ENCODE results near the gene GPATCH4.

The GPATCH4 gene

GRCh38 chr1:156595016-156595415 is 6.3 kb downstream of the GPATCH4 start:
- no peak overlapping the region for H3K4me3 ChIP-seq
- no peak overlapping the region for H3K27ac ChIP-seq
- TF ChIP-seq CTCF (IDR thresholded peaks at IDR 0.05) = no peak
- no peak for DNase-seq (ENCODE audit: low spot score)

GRCh38 chr1:156594190-156594589 is 7.1 kb downstream of the GPATCH4 start:
- Histone ChIP-seq H3K4me3 (no peak overlapping the region), H3K27ac (no peak overlapping the region)
- no peak for TF ChIP-seq CTCF (IDR thresholded peaks at IDR 0.05)
- DNase-seq (ENCODE audit: low spot score) = no peak

- DNase-seq (ENCODE audit: low spot score) = no peak
- no peak overlapping the region for H3K27ac ChIP-seq
- H3K4me3 ChIP-seq = no peak overlapping the region
- TF ChIP-seq CTCF (IDR thresholded peaks at IDR 0.05) = no peak
Measured at GRCh38 chr1:156593661-156593989, 7.7 kb downstream of the GPATCH4 start.

DNA sequence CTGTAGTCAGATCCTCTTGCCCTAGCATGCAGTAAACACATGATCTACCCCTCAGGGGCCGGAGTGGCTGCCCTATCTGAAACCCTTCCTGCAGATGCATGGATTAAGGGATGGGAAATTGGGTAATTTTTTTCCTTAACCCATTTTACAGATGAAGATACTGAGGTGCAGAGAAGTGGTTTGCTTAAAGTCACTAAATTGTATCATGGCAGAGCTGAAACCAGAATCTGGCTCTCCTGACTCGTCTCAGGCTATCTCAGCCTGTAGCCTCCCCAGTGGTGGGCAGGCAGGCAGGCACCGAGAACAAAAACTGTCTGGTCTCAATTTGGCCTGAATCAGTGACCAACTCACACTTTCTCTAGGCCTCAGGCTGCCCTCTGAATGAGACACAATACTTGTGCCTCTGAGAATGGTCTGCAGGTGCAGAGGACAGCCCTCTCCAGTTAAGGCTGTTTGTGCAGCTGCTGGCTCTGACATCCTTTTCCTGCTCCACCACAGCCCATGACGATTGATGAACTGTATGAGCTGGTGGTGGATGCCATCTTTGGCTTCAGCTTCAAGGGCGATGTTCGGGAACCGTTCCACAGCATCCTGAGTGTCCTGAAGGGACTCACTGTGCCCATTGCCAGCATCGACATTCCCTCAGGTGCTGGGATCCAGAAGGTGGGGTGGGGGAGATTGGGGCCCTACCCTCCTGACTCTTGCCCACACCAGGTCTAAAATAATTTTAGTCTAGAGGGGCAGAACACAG is 8.2 kb downstream of the GPATCH4 start:
- Histone ChIP-seq H3K4me3 (no peak overlapping the region), H3K27ac (peak overlapping the region in 1 of 2 donors; percentile 88)
- no peak for TF ChIP-seq CTCF (IDR thresholded peaks at IDR 0.05)
- no peak for DNase-seq (ENCODE audit: low spot score)

- no peak for DNase-seq (ENCODE audit: low spot score)
- Histone ChIP-seq H3K4me3 (peak overlapping the region; percentile 89), H3K27ac (peak overlapping the region; percentile 81 to 88)
- TF ChIP-seq CTCF (IDR thresholded peaks at IDR 0.05) = no peak
Measured at GRCh38 chr1:156592158-156592909, 8.9 kb downstream of the GPATCH4 start.

DNA sequence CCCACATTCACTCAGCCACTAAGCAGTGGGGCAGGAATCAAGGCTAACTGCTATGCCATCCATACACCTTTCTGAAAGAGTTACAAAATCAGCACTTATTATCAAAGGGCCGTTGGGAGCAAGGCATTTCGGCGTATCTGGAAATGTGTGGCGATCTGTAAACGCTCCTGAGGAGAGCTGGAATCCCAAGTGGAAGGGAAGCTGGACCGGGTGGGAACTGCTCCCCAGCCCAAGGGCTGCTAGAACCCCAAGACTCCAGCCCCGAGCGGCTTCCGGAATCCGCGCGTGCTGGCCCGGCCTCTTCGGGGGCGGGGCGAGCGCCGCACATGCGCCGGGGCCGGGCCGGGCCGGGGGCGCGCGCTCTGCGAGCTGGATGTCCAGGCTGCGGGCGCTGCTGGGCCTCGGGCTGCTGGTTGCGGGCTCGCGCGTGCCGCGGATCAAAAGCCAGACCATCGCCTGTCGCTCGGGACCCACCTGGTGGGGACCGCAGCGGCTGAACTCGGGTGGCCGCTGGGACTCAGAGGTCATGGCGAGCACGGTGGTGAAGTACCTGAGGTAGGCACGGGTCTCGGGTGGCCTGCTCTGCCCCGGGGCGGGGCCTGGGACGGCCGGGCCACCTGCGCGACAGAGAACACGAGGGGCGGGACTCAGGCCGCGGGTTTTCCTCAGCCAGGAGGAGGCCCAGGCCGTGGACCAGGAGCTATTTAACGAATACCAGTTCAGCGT is 9.7 kb downstream of the GPATCH4 start, which contains the start of gene NAXE:
TSS of gene NAXE (plus strand) at position 345 of the 726 bp plus-strand sequence. CDS start at position 374, 29 bp downstream.
- no peak for TF ChIP-seq CTCF (IDR thresholded peaks at IDR 0.05)
- no peak for DNase-seq (ENCODE audit: low spot score)
- peak within 1 kb of the TSS; percentile 89 for H3K4me3 ChIP-seq

More for the DNA sequence above, 9.7 kb downstream of the GPATCH4 start, which contains the start of gene NAXE:
- peak within 1 kb of the TSS; percentile 81 to 88 for H3K27ac ChIP-seq
